Stimulated activated CD8-positive, alpha-beta memory T cell treated with anti-CD3 and anti-CD28 coated beads, Interleukin-7, amount 100 ng/mL, for 1 hour (primary cell): ENCODE data around the gene NUP205.
A peak's percentile ranks its signal among the peaks of the same experiment; 100 is the strongest.

ENCODE experiments used
- DNase-seq, 2 donors: peaks; one replicate each; pipeline ENCODE4 v3.0.0-alpha.2; 2020; ENCODE audit warnings: low read depth in 2 of 2

The NUP205 gene

GRCh38 chr7:135539629-135540028 is 18.1 kb upstream of the NUP205 start:
- DNase-seq: no peak

GRCh38 chr7:135541029-135541428 is 16.7 kb upstream of the NUP205 start:
- DNase-seq: no peak

GRCh38 chr7:135550196-135550595 is 7.5 kb upstream of the NUP205 start:
- no peak for DNase-seq

GRCh38 chr7:135552148-135552547 is 5.6 kb upstream of the NUP205 start:
- DNase-seq: no peak

GRCh38 chr7:135553346-135553745 is 4.4 kb upstream of the NUP205 start:
- no peak for DNase-seq

GRCh38 chr7:135558337-135558767 is 635 bp downstream of the NUP205 start:
- peak; percentile 37 to 41 for DNase-seq

- DNase-seq: no peak
Measured at GRCh38 chr7:135558881-135559280, 1.2 kb downstream of the NUP205 start.

GRCh38 chr7:135560631-135561030 is 2.9 kb downstream of the NUP205 start:
- DNase-seq: no peak

GRCh38 chr7:135562720-135563119 is 5.0 kb downstream of the NUP205 start:
- no peak for DNase-seq

GRCh38 chr7:135571834-135572233 is 14.1 kb downstream of the NUP205 start:
- DNase-seq: no peak

- no peak for DNase-seq
Measured at GRCh38 chr7:135573541-135573940, 15.8 kb downstream of the NUP205 start.

- no peak for DNase-seq
Measured at GRCh38 chr7:135575296-135575695, 17.6 kb downstream of the NUP205 start.

GRCh38 chr7:135578569-135578968 is 20.9 kb downstream of the NUP205 start:
- DNase-seq: no peak

- no peak for DNase-seq
Measured at GRCh38 chr7:135584362-135585353, 26.9 kb downstream of the NUP205 start.

- no peak for DNase-seq
Measured at GRCh38 chr7:135597181-135597925, 39.6 kb downstream of the NUP205 start.

- no peak for DNase-seq
Measured at GRCh38 chr7:135597926-135598305, 40.2 kb downstream of the NUP205 start.

- no peak for DNase-seq
Measured at GRCh38 chr7:135599471-135599870, 41.8 kb downstream of the NUP205 start.

- DNase-seq: no peak
Measured at GRCh38 chr7:135600226-135600625, 42.5 kb downstream of the NUP205 start.

GRCh38 chr7:135601182-135601581 is 43.5 kb downstream of the NUP205 start:
- no peak for DNase-seq

- no peak for DNase-seq
Measured at GRCh38 chr7:135602304-135602703, 44.6 kb downstream of the NUP205 start.

- DNase-seq: no peak
Measured at GRCh38 chr7:135616136-135616535, 58.4 kb downstream of the NUP205 start.

GRCh38 chr7:135617781-135618180 is 60.1 kb downstream of the NUP205 start:
- no peak for DNase-seq

- no peak for DNase-seq
Measured at GRCh38 chr7:135618510-135618909, 60.8 kb downstream of the NUP205 start.
